Measurements from ENCODE around the gene TMEM229B.

TMEM229B gene

DNA sequence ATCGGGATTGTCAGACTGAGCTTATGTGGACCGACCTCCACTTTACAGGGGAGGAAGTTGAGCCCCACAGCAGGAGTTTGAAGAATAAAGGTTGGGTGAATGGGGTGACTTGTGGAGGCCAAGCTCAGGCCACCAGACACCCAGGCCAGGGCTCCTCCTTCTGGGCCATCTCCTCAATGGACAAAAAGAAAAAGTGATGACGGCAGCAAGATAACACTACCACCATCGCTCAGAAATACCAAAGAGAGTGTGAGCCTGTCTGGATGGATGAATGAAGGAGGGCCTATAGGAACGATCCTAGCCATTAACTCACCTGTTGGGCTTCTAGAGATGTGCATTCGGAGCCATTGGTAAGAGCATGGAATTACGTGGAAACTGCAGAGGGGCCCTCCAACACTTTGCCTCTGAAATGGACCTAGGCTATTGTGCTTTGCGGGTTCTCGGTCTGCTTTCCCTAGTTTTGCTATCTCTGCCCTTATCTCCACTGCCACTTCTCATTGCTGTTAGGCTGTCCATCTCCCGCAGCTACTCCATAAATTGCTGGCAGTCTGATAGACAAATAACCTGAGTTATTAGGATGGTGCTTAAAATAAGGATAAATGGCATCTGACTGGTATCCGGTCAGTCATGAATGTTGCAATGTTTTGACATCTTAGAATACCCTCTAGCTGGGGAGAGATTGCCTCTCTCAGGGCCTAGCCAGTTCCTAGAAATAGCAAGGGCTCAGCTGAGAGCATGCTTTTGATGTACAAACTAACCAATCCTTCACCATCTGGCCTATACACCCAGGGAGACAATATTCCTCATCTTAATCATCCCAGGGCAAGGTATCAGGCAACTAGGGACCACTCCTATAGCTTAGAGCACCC is 66.9 kb downstream of the TMEM229B start:
- DNase-seq (ENCODE audit: low read depth): no peak

Measured in fibroblast of gingiva (primary cell).